Kidney epithelial cell (primary cell): ENCODE measurements around the gene KCTD5. TPM values are rescaled to one million over a fixed set of nuclear protein-coding genes. Genes with fewer than 3 reads are reported as not detected.
"Not testable (repeated sequence)": the region's sequence is repeated elsewhere in the genome, so short reads cannot be mapped to it uniquely, and the experiment has no call there.

Experiments
- DNase-seq: peaks from one replicate; pipeline ENCODE4 v3.0.0-alpha.2; 2010; ENCODE audit warnings: low read depth
- H3K27me3 ChIP-seq: 2 replicates; pipeline ENCODE4 v1.6.0; 2011; ENCODE audit warnings: low read length; ENCODE audit not compliant: control insufficient read depth, insufficient read depth
- H3K36me3 ChIP-seq: 2 replicates; pipeline ENCODE4 v1.5.1; 2011; ENCODE audit warnings: low read length; ENCODE audit not compliant: control insufficient read depth, insufficient read depth
- H3K4me3 ChIP-seq: 2 replicates; pipeline ENCODE4 v1.5.1; 2011; ENCODE audit warnings: low read depth, mild to moderate bottlenecking, control low read depth, low read length
- total RNA-seq: library from RNA; depleted of rRNA; stranded (reverse); fragments of >200 nt; gene quantifications from 2 replicates; pipeline ENCODE4 v1.2.3, GENCODE V29; 2015
- TF ChIP-seq, protein P1 (sequence below): IDR thresholded peaks from 2 replicates; pipeline ENCODE4 v1.5.1; 2011; ENCODE audit warnings: mild to moderate bottlenecking, moderate library complexity, low read length, control low read depth, inconsistent platforms; ENCODE audit not compliant: insufficient read depth, poor library complexity, severe bottlenecking

Gene KCTD5
- total RNA-seq, 1 donor from 2014 or later, result 47.4 TPM

DNA sequence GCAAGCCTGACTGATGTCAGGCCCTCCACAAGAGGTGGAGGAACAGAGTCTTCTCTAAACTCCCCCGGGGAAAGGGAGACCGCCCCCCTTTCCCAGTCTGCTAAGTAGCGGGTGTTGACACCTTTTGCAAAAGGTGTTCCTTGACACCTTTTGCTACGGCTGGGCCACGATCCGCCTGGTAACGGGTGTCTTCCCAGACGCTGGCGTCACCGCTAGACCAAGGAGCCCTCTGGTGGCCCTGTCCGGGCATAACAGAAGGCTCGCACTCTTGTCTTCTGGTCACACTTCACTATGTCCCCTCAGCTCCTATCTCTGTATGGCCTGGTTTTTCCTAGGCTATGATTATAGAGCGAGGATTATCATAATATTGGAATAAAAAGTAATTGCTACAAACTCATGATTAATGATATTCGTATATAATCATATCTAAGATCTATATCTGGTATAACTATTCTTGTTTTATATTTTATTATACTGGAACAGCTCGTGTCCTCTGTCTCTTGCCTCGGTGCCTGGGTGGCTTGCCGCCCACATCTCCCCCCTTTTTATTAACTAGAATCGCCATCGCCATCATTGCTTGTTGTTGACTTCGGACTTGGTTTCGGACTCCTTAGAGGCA is 21.5 kb upstream of the KCTD5 start:
- H3K4me3 ChIP-seq, H3K36me3 ChIP-seq, DNase-seq, H3K27me3 ChIP-seq: not testable (repeated sequence)
- TF ChIP-seq, protein P1, sequence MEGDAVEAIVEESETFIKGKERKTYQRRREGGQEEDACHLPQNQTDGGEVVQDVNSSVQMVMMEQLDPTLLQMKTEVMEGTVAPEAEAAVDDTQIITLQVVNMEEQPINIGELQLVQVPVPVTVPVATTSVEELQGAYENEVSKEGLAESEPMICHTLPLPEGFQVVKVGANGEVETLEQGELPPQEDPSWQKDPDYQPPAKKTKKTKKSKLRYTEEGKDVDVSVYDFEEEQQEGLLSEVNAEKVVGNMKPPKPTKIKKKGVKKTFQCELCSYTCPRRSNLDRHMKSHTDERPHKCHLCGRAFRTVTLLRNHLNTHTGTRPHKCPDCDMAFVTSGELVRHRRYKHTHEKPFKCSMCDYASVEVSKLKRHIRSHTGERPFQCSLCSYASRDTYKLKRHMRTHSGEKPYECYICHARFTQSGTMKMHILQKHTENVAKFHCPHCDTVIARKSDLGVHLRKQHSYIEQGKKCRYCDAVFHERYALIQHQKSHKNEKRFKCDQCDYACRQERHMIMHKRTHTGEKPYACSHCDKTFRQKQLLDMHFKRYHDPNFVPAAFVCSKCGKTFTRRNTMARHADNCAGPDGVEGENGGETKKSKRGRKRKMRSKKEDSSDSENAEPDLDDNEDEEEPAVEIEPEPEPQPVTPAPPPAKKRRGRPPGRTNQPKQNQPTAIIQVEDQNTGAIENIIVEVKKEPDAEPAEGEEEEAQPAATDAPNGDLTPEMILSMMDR, result peak; percentile 43

GRCh38 chr16:2663553-2664546 is 18.5 kb upstream of the KCTD5 start:
- H3K4me3 ChIP-seq, result no peak overlapping the region
- H3K36me3 ChIP-seq, result no peaks in the 10 kb centered on the region
- TF ChIP-seq, protein P1, result no peak
- no peaks in the 10 kb centered on the region for H3K27me3 ChIP-seq
- DNase-seq, result no peak

- TF ChIP-seq, protein P1, result no peak
- no peak overlapping the region for H3K4me3 ChIP-seq
- H3K27me3 ChIP-seq, result no peaks in the 10 kb centered on the region
- no peak for DNase-seq
- H3K36me3 ChIP-seq, result no peaks in the 10 kb centered on the region
These were observed 17.7 kb upstream of the KCTD5 start for GRCh38 chr16:2664574-2664982.

- H3K36me3 ChIP-seq, DNase-seq, H3K27me3 ChIP-seq, H3K4me3 ChIP-seq: not testable (repeated sequence)
These were observed 15.7 kb upstream of the KCTD5 start for GRCh38 chr16:2666671-2667070.

GRCh38 chr16:2669587-2669986 is 12.7 kb upstream of the KCTD5 start:
- not testable (repeated sequence) for H3K27me3 ChIP-seq, H3K36me3 ChIP-seq, H3K4me3 ChIP-seq, DNase-seq

DNA sequence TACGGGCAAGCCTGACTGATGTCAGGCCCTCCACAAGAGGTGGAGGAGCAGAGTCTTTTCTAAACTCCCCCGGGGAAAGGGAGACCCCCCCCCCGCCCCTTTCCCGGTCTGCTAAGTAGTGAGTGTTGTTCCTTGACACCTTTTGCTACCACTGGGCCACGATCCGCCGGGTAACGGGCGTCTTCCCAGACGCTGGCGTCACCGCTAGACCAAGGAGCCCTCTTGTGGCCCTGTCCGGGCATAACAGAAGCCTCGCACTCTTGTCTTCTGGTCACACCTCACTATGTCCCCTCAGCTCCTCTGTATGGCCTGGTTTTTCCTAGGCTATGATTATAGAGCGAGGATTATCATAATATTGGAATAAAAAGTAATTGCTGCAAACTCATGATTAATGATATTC is 12.3 kb upstream of the KCTD5 start:
- not testable (repeated sequence) for H3K27me3 ChIP-seq

More for the DNA sequence above, 12.3 kb upstream of the KCTD5 start:
- not testable (repeated sequence) for DNase-seq, H3K4me3 ChIP-seq, H3K36me3 ChIP-seq
- TF ChIP-seq, protein P1, result peak; percentile 78
